ACHN (cell line): ENCODE data around the gene UBR1.
A peak's percentile ranks its signal among the peaks of the same experiment; 100 is the strongest.
"Not testable (repeated sequence)": the region's sequence is repeated elsewhere in the genome, so short reads cannot be mapped to it uniquely, and the experiment has no call there.

Experiments
- DNase-seq: peaks from one replicate; pipeline ENCODE4 v3.0.0-alpha.2; 2015
- in situ Hi-C: cut with HindIII; loops from 2 replicates; pipeline ENCODE4 v1.10.0; 2017; ENCODE audit warnings: low sequenced_read_pairs, low pct_ligation_motif_present, low pct_unique_long_range_greater_than_20kb

The UBR1 gene

DNA sequence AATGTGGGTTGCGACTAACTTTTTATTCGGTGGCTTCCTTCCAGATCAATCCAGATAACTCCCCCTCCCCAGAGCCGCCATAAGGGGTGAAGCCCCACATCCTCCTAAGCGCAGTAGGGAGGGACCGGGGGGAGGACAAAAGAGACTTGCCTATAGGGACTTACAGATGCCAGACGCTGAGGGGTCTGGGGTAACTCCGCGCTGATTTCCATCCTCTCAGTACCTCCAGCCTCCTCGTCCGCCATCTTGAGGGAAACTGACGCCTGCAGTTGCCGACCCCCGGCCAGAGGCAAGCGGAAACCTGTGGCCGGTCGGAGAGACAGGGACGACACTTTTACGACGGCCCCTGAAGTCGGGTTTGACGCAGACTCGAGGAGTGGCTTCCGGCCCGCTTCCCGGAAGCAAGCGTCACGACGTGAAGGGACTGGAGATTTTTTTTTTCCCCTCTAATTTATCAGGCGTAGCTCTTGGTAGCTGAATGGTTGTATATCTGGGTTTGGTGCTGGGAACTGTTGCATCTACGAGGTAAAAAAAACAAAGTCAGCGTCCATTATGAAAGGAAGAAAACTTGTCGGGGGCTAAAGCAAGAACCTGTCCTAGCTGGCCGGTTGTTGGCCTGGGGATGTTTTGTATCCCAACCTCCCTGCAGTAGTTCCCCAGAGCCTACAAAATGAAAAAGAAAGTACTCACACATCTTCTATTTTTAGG, at the start of gene UBR1:
UBR1 (minus strand) TSS at position 261 of the 708 bp plus-strand sequence; CDS start at position 245, 16 bp downstream.
- DNase-seq: peak; percentile 90
- in situ Hi-C loops: no loop called here

GRCh38 chr15:43153269-43153668, 47.4 kb upstream of the UBR1 start:
- in situ Hi-C loops: no loop called here
- DNase-seq: no peak

DNA sequence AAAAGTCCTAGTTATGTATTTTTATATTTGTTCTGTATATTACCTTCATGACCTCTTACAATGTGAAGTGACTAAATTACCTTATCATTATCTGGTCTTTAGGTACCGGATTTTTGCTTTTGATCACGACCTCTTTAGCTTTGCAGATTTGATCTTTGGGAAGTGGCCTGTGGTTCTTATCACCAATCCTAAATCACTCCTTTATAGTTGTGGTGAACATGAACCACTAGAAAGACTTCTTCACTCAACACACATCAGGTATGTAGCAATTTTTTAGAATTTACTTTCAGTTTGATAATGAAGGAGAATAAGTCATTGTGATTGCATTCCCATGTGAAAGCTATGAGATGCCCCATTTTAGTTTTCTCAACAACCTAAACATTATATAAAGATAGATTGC, 45.9 kb upstream of the UBR1 start:
- no peak for DNase-seq
- in situ Hi-C loops: no loop called here

- in situ Hi-C loops: no loop called here
- peak; percentile 13 for DNase-seq
Measured at GRCh38 chr15:43150191-43150929, 44.5 kb upstream of the UBR1 start.

- DNase-seq: no peak
- in situ Hi-C loops: no loop called here
Measured at GRCh38 chr15:43146184-43146583, 40.3 kb upstream of the UBR1 start.

- in situ Hi-C loops: no loop called here
- no peak for DNase-seq
Measured at GRCh38 chr15:43144512-43144911, 38.7 kb upstream of the UBR1 start.

DNA sequence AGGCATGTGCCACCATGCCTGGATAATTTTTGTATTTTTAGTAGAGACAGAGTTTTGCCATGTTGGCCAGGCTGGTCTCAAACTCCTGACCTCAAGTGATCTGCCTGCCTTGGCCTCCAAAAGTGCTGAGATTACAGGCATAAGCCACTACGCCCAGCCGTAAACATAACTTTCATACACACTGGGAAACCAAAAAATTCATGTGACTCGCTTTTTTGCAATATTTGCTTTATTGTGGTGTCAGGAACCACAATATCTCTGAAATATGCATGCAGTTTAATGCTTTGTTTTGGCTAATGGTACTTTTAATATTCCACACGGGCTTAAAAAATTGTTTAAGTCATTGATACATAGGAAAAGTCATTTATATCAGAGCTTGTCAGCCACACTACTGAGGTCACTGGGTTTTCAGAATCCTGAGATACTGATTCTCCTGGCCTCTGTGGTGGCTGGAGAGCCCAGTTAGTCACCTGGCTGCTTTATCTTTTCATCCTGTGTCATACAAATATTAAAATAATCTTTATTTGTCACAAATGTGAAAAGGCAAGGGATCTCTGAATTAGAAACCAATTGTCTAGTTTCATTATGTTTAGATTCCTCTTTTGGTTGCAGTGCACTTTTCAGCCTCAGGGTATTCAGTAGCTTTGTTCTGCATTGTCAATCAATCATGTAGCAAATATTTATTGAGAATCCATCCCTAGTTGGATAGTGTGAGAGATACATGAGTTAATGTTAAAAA, 37.5 kb upstream of the UBR1 start:
- DNase-seq: no peak
- in situ Hi-C loops: no loop called here

GRCh38 chr15:43135351-43135750, 29.5 kb upstream of the UBR1 start:
- in situ Hi-C loops: no loop called here

DNA sequence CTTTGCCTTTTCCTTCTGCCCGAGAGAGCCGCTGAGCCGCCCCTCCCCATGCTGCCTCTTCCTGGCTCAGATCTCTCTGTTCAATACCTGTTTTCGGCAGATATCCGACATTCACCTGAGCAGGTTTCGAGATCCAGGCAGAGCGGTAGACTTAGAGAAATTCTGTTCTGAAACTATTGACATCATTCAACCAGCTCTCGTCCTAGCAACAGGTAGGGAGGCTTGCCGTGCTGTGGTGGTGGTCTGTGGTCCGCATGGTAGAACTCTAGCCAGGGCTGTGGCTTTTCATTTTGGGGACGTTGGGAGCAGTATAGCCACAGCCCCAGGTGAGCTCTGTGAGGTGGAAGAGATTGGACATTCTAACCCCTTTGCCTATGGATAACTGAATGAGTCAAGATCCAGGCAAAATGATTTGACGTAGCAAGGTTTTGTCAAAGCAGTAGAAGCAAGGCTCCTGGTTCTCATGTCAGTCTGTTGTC, 28.4 kb upstream of the UBR1 start:
- in situ Hi-C loops: no loop called here
- no peak for DNase-seq

More at GRCh38 chr15:43135351-43135750, 29.5 kb upstream of the UBR1 start:
- no peak for DNase-seq

- in situ Hi-C loops: no loop called here
Measured at GRCh38 chr15:43133430-43134156, 27.8 kb upstream of the UBR1 start, which contains the start of gene TMEM62. Gene TMEM62 (plus strand): TSS chr15:43133586. CDS start chr15:43133803, 217 bp downstream.

DNA sequence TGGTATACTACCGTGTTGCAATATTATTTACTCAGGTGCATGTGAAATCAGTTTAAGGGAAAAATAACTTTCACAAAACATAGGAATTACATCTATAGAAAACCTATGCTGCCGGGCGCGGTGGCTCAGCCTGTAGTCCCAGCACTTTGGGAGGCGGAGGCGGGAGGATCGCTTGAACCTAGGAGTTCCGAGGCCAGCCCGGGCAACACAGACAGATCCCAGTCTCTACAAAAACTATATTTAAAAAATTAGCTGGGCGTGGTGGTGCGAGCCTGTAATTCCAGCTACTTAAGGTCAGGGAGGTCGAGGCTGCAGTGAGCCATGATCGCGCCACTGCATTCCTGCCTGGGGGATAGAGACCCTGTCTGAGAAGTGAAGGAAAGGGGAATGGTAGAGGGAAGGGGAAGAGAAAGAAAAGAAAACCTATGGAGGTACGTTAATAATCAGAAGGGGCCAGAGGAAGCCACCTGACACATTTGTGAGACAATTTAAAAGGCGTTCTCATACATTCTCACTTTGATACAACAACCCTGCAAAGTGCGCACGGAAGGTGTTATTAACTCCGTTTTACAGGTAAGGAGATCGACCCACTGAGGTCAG, 27.1 kb upstream of the UBR1 start:
- no peak for DNase-seq
- in situ Hi-C loops: no loop called here

More at GRCh38 chr15:43133430-43134156, 27.8 kb upstream of the UBR1 start, which contains the start of gene TMEM62:
- DNase-seq: peak; percentile 62

GRCh38 chr15:43128980-43129335, 23.1 kb upstream of the UBR1 start:
- no peak for DNase-seq
- in situ Hi-C loops: no loop called here

DNA sequence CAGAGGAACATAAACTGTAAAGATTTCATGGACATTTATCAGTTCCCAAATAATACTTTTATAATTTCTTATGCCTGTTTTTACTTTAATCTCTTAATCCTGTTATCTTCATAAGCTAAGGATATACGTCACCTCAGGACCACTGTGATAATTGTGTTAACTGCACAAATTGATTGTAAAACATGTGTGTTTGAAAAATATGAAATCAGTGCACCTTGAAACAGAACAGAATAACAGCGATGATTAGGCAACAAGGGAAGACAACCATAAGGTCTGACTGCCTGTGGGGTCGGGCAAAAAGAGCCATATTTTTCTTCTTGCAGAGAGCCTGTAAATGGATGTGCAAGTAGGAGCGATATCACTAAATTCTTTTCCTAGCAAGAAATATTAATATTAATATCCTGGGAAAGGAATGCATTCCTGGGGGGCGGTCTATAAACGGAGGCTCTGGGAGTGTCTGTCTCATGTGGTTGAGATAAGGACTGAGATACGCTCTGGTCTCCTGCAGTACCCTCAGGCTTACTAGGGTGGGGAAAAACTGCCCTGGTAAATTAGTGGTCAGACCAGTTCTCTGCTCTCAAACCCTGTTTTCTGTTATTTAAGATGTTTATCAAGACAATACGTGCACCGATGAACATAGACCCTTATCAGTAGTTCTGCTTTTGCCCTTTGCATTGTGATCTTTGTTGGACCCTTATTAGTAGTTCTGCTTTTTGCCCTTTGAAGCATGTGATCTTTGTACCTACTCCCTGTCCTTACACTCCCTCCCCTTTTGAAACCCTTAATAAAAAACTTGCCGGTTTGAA, 22.5 kb upstream of the UBR1 start:
- in situ Hi-C loops, DNase-seq: not testable (repeated sequence)

DNA sequence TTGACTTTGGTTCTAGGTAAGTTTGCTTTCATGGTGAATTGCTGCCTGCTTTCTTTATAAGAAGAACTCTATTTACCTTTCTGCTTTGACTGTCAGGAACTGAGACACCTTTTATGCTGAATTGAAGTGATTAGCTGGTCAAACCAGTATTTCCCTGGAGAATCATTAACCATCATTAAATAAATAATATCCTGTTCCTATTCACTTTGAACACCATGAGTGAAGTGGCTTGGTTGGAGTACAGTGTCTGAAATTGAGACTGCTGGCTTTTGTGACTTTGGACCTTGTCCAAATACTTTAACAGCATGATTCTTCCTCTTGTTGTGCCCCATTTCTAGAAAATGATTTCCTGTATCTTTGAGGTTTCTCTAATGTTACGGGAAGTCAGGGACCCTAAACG, 21.9 kb upstream of the UBR1 start:
- in situ Hi-C loops: no loop called here
- DNase-seq: no peak

DNA sequence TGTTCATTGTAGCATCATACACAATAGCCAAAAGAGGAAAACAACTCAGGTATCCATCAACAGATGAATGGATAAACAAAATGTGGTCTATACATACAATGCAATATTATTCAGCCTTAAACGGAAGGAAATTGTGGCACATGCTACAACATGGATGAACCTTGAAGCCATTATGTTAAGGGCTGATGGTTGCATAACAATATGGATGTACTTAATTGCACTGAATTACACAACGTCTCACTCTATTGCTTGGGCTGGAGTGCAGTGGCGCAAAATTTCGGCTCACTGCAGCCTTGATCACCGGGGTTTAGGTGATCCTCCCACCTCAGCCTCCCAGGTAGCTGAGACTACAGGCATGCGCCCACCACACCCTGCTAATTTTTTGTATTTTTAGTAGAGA, 20.5 kb upstream of the UBR1 start:
- in situ Hi-C loops: no loop called here
- DNase-seq: no peak

DNA sequence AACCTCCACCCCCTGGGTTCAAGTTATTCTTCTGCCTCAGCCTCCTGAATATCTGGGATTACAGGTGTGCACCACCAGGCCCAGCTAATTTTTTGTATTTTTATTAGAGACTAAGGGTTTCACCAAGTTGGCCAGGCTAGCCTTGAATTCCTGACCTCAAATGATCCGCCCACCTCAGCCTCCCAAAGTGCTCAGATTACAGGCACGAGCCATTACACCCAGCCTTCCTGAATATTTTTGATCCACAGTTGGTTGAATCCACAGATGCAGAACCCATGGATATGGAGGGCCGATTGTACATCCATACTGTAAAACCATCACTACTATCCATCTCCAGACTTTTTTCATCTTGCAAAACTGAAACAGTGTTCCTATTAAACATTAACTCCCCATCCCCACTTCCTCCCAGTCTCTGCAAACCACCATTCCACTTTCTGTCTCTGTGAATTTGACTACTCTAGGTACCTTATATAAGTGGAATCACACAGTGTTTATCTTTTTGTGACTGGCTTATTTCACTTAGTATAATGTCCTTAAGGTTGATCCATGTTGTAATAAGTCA, 19.3 kb upstream of the UBR1 start:
- DNase-seq: peak; percentile 42
- in situ Hi-C loops: no loop called here

GRCh38 chr15:43121863-43122262, 16.0 kb upstream of the UBR1 start:
- DNase-seq: no peak
- in situ Hi-C loops: no loop called here
